Cerebellar cortex (tissue), 1 donor: ENCODE data around the gene POLR3A.
A peak's percentile ranks its signal among the peaks of the same experiment; 100 is the strongest.
"Not testable (repeated sequence)": the region's sequence is repeated elsewhere in the genome, so short reads cannot be mapped to it uniquely, and the experiment has no call there.

Source experiments
- DNase-seq: peaks from one replicate; pipeline ENCODE4 v3.0.0-alpha.2; 2015; ENCODE audit warnings: low spot score

Gene POLR3A

GRCh38 chr10:78019264-78019663, 10.1 kb downstream of the POLR3A start:
- DNase-seq, result no peak

- DNase-seq, result no peak
Measured at GRCh38 chr10:78017856-78018255, 11.5 kb downstream of the POLR3A start.

GRCh38 chr10:78015546-78015945, 13.8 kb downstream of the POLR3A start:
- DNase-seq, result no peak

GRCh38 chr10:78013564-78013963, 15.8 kb downstream of the POLR3A start:
- no peak for DNase-seq

- no peak for DNase-seq
Measured at GRCh38 chr10:78011065-78011464, 18.2 kb downstream of the POLR3A start.

- DNase-seq, result no peak
Measured at GRCh38 chr10:78010278-78010677, 19.0 kb downstream of the POLR3A start.

- DNase-seq, result no peak
Measured at GRCh38 chr10:78009662-78010061, 19.7 kb downstream of the POLR3A start.

GRCh38 chr10:78007172-78007571, 22.1 kb downstream of the POLR3A start:
- DNase-seq, result no peak

GRCh38 chr10:78004215-78005026, 24.9 kb downstream of the POLR3A start:
- DNase-seq, result peak; percentile 88

- DNase-seq, result no peak
Measured at GRCh38 chr10:78002541-78003288, 26.6 kb downstream of the POLR3A start.

- peak; percentile 79 for DNase-seq
Measured at GRCh38 chr10:78000956-78001472, 28.3 kb downstream of the POLR3A start.

GRCh38 chr10:78000206-78000605, 29.1 kb downstream of the POLR3A start:
- DNase-seq, result no peak

- not testable (repeated sequence) for DNase-seq
Measured at GRCh38 chr10:77998780-77999179, 30.5 kb downstream of the POLR3A start.

GRCh38 chr10:77993620-77994019, 35.7 kb downstream of the POLR3A start:
- DNase-seq, result no peak

- DNase-seq, result peak; percentile 88
Measured at GRCh38 chr10:77989081-77989724, 40.1 kb downstream of the POLR3A start.

GRCh38 chr10:77987671-77988255, 41.6 kb downstream of the POLR3A start:
- DNase-seq, result no peak

GRCh38 chr10:77984986-77985385, 44.3 kb downstream of the POLR3A start:
- DNase-seq, result no peak

GRCh38 chr10:77983384-77984341, 45.7 kb downstream of the POLR3A start:
- no peak for DNase-seq

- DNase-seq, result no peak
Measured at GRCh38 chr10:77981281-77981680, 48.0 kb downstream of the POLR3A start.

GRCh38 chr10:77979221-77979620, 50.1 kb downstream of the POLR3A start:
- DNase-seq, result no peak

GRCh38 chr10:77978360-77978759, 51.0 kb downstream of the POLR3A start:
- no peak for DNase-seq
